IPS-11a (cell line): ENCODE results near the gene NRBF2.
"Not testable (repeated sequence)": the region's sequence is repeated elsewhere in the genome, so short reads cannot be mapped to it uniquely, and the experiment has no call there.

Source experiments
- H3K4me3 ChIP-seq: one replicate; pipeline ENCODE4 v1.5.1; 2013; ENCODE audit warnings: low read depth, low read length, control low read depth

NRBF2 gene

GRCh38 chr10:63133056-63133820 is at the start of gene NRBF2:
TSS of gene NRBF2 (plus strand) at chr10:63133328. CDS start at chr10:63133471, 143 bp downstream.
- peak within 1 kb of the TSS; percentile 87 for H3K4me3 ChIP-seq

- not testable (repeated sequence) for H3K4me3 ChIP-seq
Measured at GRCh38 chr10:63083406-63083805, 49.7 kb upstream of the NRBF2 start.

- H3K4me3 ChIP-seq = no peak overlapping the region
Measured at GRCh38 chr10:63083904-63084689, 49.0 kb upstream of the NRBF2 start.

DNA sequence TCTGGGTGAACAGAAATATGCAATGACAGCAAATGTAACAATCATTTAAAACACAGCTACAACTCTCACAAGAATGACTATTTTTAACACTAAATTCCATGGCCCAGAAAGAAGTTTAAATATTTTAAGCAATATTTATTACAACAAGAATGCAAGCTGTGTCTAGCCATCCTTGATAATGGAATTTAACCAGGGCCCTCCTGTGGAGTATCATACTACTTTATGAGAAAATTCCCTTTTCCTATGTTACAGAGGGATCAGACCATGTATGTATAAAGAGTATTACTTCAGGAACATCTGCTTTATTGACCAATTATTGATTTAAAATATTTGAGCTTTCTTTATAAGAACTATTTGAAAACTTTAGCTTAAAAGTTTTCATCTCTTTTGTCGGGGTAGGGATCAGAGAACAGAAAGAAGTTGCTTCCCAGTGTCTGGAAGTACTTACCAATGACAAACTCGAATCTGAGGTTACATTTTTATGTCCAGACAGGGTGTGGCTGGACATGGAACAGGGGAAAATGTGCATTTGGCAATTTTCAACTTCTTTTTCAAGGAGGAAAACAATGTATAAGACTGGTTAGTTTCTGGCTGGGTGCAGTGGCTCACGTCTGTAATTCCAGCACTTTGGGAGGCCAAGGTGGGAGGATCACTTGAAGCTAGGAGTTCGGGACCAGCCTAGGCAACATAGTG is 48.3 kb upstream of the NRBF2 start:
- no peak overlapping the region for H3K4me3 ChIP-seq

DNA sequence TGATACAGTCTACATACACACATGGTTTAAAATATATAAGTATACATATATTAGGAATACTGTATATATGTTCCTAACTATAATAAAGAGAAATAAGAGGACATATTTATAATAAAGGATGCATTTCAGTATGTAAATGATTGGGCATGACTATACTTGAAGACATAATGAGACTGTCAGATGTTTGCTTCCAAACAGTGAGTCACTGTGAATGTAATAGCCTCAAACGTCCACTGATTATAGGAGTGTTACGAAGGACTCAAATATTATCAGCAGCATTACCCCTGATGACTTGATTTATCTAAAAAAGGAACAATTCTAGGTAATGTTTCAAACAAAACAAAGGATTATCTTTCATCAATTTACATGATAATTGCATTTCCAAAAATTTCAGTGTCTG is 39.9 kb upstream of the NRBF2 start:
- no peak overlapping the region for H3K4me3 ChIP-seq

- H3K4me3 ChIP-seq = no peak overlapping the region
Measured at GRCh38 chr10:63094405-63094804, 38.7 kb upstream of the NRBF2 start.

DNA sequence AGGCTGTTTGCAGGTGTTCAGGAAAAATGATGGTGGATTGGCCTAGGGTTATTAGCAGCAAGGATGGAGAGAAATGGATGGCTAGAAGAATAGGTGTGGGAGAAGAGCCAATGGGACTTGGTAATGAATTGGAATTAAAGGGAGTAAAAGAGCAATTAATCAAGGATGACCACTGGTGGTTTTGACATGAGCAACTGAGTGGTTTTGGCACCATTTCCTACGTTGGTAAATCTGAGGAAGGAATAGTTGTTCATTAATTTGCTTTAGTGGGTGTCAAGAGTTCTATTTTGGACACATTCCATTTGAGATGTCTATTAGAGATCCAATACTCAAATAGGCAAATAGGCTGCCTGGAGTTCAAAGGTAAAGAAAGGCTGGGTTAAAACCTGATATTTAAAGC is 38.2 kb upstream of the NRBF2 start:
- no peak overlapping the region for H3K4me3 ChIP-seq

DNA sequence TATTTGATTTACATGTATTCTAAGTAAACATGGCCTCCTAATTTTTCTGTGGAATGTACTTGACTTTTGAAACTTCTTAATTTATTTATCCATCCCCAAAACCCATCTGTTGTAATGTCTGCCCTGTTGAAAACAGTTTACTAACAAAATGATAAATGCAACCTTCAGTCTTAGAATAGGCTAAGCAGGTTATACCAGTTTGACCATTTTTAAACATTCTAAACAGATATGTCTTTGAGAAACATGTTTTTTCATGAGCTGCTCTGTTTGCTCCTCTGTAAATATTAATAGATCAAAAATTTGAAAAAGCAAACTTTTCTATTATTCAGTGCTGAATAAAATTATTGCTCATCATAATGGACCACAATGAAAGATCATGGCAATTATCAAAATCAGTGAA is 33.4 kb upstream of the NRBF2 start:
- no peak overlapping the region for H3K4me3 ChIP-seq

- not testable (repeated sequence) for H3K4me3 ChIP-seq
Measured at GRCh38 chr10:63101091-63101490, 32.0 kb upstream of the NRBF2 start.

DNA sequence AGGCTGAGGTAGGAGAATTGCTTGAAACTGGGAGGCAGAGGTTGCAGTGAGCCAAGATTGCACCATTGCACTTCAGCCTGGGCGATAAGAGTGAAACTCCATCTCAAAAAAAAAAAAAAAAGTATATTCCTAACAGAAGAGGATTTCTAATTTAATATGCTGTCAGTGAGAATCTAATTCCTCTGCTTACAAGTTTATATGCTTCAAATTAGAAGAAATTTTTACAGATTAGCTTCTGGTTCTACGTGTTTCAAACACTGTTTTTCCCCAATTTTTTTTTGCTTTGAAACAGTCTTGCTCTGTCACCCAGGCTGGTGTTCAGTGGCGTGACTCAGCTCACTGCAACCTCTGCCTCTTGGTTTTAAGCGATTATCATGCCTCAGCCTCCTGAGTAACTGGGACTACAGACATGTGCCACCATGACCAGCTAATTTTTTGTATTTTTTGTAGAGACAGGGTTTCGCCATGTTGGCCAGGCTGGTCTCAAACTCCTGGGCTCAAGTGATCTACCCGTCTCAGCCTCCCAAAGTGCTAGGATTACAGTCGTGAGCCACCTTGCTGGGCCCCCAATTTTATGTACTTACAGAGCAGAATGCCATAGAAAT is 30.7 kb upstream of the NRBF2 start:
- not testable (repeated sequence) for H3K4me3 ChIP-seq

DNA sequence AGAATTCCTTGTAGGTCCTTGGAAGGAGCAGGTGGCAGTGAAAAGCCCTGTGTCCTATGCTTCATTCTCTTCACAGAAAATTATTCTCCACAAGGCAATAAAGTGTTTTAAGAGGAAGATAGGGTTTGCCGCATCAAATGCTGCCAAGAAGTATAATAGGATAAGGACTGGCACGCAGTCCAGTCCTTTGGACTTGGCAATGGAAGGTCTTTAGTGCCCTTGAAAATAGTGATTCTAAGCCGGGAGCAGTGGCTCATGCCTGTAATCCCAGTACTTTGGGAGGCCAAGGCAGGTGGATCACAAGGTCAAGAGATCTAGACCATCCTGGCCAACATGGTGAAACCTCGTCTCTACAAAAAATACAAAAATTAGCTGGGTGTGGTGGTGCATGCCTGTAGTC is 29.9 kb upstream of the NRBF2 start:
- H3K4me3 ChIP-seq = not testable (repeated sequence)

- no peak overlapping the region for H3K4me3 ChIP-seq
Measured at GRCh38 chr10:63103971-63104409, 29.1 kb upstream of the NRBF2 start.

GRCh38 chr10:63105225-63106110 is 27.7 kb upstream of the NRBF2 start:
- H3K4me3 ChIP-seq = no peak overlapping the region

GRCh38 chr10:63106111-63106755 is 26.9 kb upstream of the NRBF2 start:
- H3K4me3 ChIP-seq = no peak overlapping the region

DNA sequence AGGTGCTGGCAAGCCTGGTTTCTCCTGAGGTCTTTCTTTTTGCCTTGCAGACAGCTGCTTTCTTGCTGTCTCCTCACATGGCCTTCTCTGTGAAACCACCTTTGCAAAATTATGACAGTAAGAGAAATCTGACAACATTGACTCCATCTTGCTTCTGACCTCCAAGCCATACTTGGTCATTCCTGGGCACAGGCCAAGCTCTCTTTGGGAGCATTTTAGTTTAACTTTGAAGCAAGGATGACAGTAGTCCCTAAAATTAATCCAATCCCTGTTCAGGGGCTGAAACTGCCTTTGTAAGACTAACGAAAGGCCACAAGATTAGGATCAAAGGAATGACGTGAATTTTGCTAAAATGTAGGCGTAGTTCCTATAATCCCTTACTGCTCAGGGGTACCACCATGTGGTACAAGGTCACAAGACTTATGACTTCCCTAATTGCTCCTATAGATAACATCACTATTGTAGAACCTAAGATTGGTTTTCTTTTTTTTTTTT is 25.1 kb upstream of the NRBF2 start:
- H3K4me3 ChIP-seq = no peak overlapping the region

DNA sequence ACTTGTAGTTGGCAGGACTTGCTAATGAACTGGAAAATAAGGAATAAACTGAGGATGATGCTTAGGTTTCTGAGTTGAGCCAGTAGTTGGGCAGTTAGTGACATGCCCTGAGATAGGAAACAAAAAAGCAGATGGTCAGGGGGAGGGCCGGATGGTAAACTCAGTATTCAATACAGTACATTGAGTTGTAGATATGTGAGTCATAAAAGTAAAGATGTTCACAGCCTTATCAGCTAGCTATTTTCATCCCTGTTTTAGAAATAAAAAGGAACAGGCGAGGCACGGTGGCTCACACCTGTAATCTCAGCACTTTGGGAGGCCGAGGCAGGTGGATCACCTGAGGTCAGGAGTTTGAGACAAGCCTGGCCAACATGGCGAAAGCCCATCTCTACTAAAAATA is 22.2 kb upstream of the NRBF2 start:
- no peak overlapping the region for H3K4me3 ChIP-seq

DNA sequence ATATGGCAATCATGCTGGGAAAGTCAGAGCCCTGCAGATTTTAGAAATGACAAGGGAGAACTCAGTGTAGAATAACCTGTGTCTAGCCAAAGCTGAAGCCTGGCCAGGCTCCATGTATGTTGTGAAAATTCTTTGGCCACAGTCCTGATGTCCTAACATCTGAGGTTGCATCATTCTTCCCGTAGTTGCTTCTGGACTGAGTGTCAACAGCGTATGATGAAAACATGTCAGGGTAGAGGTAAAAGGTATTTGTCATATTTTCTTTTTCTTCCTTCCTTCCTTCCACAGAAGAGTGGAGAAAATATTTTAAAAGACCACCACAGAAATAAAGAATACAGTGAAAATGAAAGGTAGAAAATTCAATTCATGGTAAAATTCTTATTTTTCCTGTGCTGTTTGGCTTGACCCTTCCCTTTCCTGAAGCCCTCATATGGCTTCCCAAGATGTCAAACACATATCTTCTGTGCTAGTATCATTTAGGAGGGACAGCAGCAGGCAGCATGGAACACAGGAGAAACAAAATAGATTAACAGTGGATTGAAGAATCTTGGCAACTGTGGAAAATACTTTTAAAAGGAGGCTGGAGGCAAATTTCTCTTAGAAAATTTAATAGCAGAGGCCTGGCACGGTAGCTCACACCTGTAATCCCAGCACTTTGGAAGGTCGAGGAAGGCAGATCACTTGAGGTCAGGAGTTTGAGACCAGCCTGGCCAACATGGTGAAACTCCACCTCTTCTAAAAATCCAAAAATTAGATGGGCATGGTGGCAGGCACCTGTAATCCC is 18.9 kb upstream of the NRBF2 start:
- no peak overlapping the region for H3K4me3 ChIP-seq

- H3K4me3 ChIP-seq = no peak overlapping the region
Measured at GRCh38 chr10:63115732-63116383, 17.3 kb upstream of the NRBF2 start.
